ENCODE results near the gene ZNF292. TPM values are rescaled to one million over a fixed set of nuclear protein-coding genes. Genes with fewer than 3 reads are reported as not detected.

Gene ZNF292
- total and polyA plus RNA-seq, 7 experiments from 2014 or later: 27.4 to 87.5 (median 72.4) TPM

GRCh38 chr6:87243812-87244211 is 88.4 kb downstream of the ZNF292 start:
- no peaks in the 10 kb centered on the region for H3K9me3 Mint-ChIP-seq
- no peak overlapping the region for H3K27ac Mint-ChIP-seq
- H3K4me3 ChIP-seq (ENCODE audit: low read length): no peak overlapping the region
- H3K27me3 ChIP-seq (ENCODE audit: control insufficient read depth in 2 of 2, insufficient read depth in 2 of 2, low read length in 2 of 2): no peaks in the 10 kb centered on the region
- peaks cover 3 to 28% (median 16%) of the 10 kb centered on the region in 3 experiments for H3K36me3 ChIP-seq (ENCODE audit: control insufficient read depth in 2 of 3, insufficient read depth in 3 of 3, low read length in 3 of 3)
- CTCF ChIA-PET: no interaction called here
- DNase-seq (no peak), ATAC-seq (no peak)
- no peaks in the 10 kb centered on the region for H3K9me3 ChIP-seq (ENCODE audit: control insufficient read depth in 2 of 3, low read length in 3 of 3)
- intact Hi-C loops (cut with micrococcal nuclease): no loop called here
- POLR2A ChIA-PET: no interaction called here
- H3K4me3 Mint-ChIP-seq: no peak overlapping the region
- peaks cover 0 to 28% (median 21%) of the 10 kb centered on the region in 5 donors for H3K36me3 Mint-ChIP-seq
- no peaks in the 10 kb centered on the region for H3K27me3 Mint-ChIP-seq
- H3K27ac ChIP-seq (ENCODE audit: low read depth, low read length): no peak overlapping the region
- no peaks in the 10 kb centered on the region for H3K4me1 ChIP-seq (ENCODE audit: control insufficient read depth in 2 of 2, insufficient read depth in 2 of 2, low read length in 2 of 2)
- H3K4me1 Mint-ChIP-seq: peaks cover 0 to 2% (median 0%) of the 10 kb centered on the region in 7 donors

- Histone ChIP-seq H3K4me1 (ENCODE audit: control insufficient read depth in 2 of 2, insufficient read depth in 2 of 2, low read length in 2 of 2) (no peaks in the 10 kb centered on the region), H3K9me3 (ENCODE audit: control insufficient read depth in 2 of 3, low read length in 3 of 3) (no peaks in the 10 kb centered on the region), H3K27me3 (ENCODE audit: control insufficient read depth in 2 of 2, insufficient read depth in 2 of 2, low read length in 2 of 2) (no peaks in the 10 kb centered on the region), H3K36me3 (ENCODE audit: control insufficient read depth in 2 of 3, insufficient read depth in 3 of 3, low read length in 3 of 3) (peaks cover 3 to 34% (median 16%) of the 10 kb centered on the region in 3 experiments), H3K4me3 (ENCODE audit: low read length) (no peak overlapping the region), H3K27ac (ENCODE audit: low read depth, low read length) (no peak overlapping the region)
- Mint-ChIP-seq H3K9me3 (no peaks in the 10 kb centered on the region), H3K27ac (peak overlapping the region in 1 of 9 donors; percentile 42), H3K4me3 (no peak overlapping the region), H3K27me3 (no peaks in the 10 kb centered on the region), H3K4me1 (peaks cover 0 to 2% (median 0%) of the 10 kb centered on the region in 7 donors), H3K36me3 (peaks cover 0 to 32% (median 24%) of the 10 kb centered on the region in 5 donors)
- ATAC-seq (no peak), DNase-seq (no peak)
- intact Hi-C loops (cut with micrococcal nuclease): no loop called here
- CTCF ChIA-PET: no interaction called here
- POLR2A ChIA-PET: no interaction called here
Observed at GRCh38 chr6:87244380-87244779, 89.0 kb downstream of the ZNF292 start.

GRCh38 chr6:87250019-87250418 is 94.7 kb downstream of the ZNF292 start:
- Histone ChIP-seq H3K9me3 (ENCODE audit: control insufficient read depth in 2 of 3, low read length in 3 of 3) (no peaks in the 10 kb centered on the region), H3K4me3 (ENCODE audit: low read length) (no peak overlapping the region), H3K27me3 (ENCODE audit: control insufficient read depth in 2 of 2, insufficient read depth in 2 of 2, low read length in 2 of 2) (no peaks in the 10 kb centered on the region), H3K27ac (ENCODE audit: low read depth, low read length) (no peak overlapping the region), H3K36me3 (ENCODE audit: control insufficient read depth in 2 of 3, insufficient read depth in 3 of 3, low read length in 3 of 3) (peaks cover 3 to 36% (median 9%) of the 10 kb centered on the region in 3 experiments), H3K4me1 (ENCODE audit: control insufficient read depth in 2 of 2, insufficient read depth in 2 of 2, low read length in 2 of 2) (no peaks in the 10 kb centered on the region)
- Mint-ChIP-seq H3K9me3 (peaks cover 0 to 4% (median 0%) of the 10 kb centered on the region in 11 donors), H3K4me3 (no peak overlapping the region), H3K27ac (no peak overlapping the region), H3K4me1 (peaks cover 0 to 15% (median 2%) of the 10 kb centered on the region in 7 donors), H3K36me3 (peaks cover 12 to 60% (median 51%) of the 10 kb centered on the region in 5 donors), H3K27me3 (no peaks in the 10 kb centered on the region)
- POLR2A ChIA-PET: no interaction called here
- intact Hi-C loops (cut with micrococcal nuclease): no loop called here
- ATAC-seq: no peak
- DNase-seq: no peak
- CTCF ChIA-PET: no interaction called here

GRCh38 chr6:87251225-87251624 is 95.9 kb downstream of the ZNF292 start:
- Mint-ChIP-seq H3K9me3 (peaks cover 0 to 6% (median 0%) of the 10 kb centered on the region in 11 donors), H3K36me3 (peaks cover 15 to 71% (median 63%) of the 10 kb centered on the region in 5 donors), H3K4me3 (no peak overlapping the region), H3K27me3 (no peaks in the 10 kb centered on the region), H3K4me1 (peaks cover 0 to 15% (median 2%) of the 10 kb centered on the region in 7 donors), H3K27ac (peak overlapping the region in 3 of 9 donors; percentile 10 to 73 (median 44))
- Histone ChIP-seq H3K4me1 (ENCODE audit: control insufficient read depth in 2 of 2, insufficient read depth in 2 of 2, low read length in 2 of 2) (no peaks in the 10 kb centered on the region), H3K27me3 (ENCODE audit: control insufficient read depth in 2 of 2, insufficient read depth in 2 of 2, low read length in 2 of 2) (no peaks in the 10 kb centered on the region), H3K4me3 (ENCODE audit: low read length) (no peak overlapping the region), H3K9me3 (ENCODE audit: control insufficient read depth in 2 of 3, low read length in 3 of 3) (no peaks in the 10 kb centered on the region), H3K36me3 (ENCODE audit: control insufficient read depth in 2 of 3, insufficient read depth in 3 of 3, low read length in 3 of 3) (peaks cover 8 to 44% (median 13%) of the 10 kb centered on the region in 3 experiments), H3K27ac (ENCODE audit: low read depth, low read length) (no peak overlapping the region)
- intact Hi-C loops (cut with micrococcal nuclease): no loop called here
- ChIA-PET POLR2A (no interaction called here), CTCF (no interaction called here)
- ATAC-seq (no peak), DNase-seq (no peak)

GRCh38 chr6:87251725-87252124 is 96.4 kb downstream of the ZNF292 start:
- no peaks in the 10 kb centered on the region for H3K4me1 ChIP-seq (ENCODE audit: control insufficient read depth in 2 of 2, insufficient read depth in 2 of 2, low read length in 2 of 2)
- ChIA-PET POLR2A (no interaction called here), CTCF (no interaction called here)
- H3K4me1 Mint-ChIP-seq: peaks cover 0 to 15% (median 2%) of the 10 kb centered on the region in 7 donors
- H3K4me3 Mint-ChIP-seq: no peak overlapping the region
- H3K27ac Mint-ChIP-seq: no peak overlapping the region
- peaks cover 18 to 71% (median 64%) of the 10 kb centered on the region in 5 donors for H3K36me3 Mint-ChIP-seq
- H3K9me3 ChIP-seq (ENCODE audit: control insufficient read depth in 2 of 3, low read length in 3 of 3): no peaks in the 10 kb centered on the region
- H3K27me3 ChIP-seq (ENCODE audit: control insufficient read depth in 2 of 2, insufficient read depth in 2 of 2, low read length in 2 of 2): no peaks in the 10 kb centered on the region
- H3K27me3 Mint-ChIP-seq: no peaks in the 10 kb centered on the region
- no peak overlapping the region for H3K27ac ChIP-seq (ENCODE audit: low read depth, low read length)
- ATAC-seq: no peak
- intact Hi-C loops (cut with micrococcal nuclease): no loop called here
- H3K9me3 Mint-ChIP-seq: peaks cover 0 to 6% (median 0%) of the 10 kb centered on the region in 11 donors
- DNase-seq: no peak
- peaks cover 8 to 43% (median 8%) of the 10 kb centered on the region in 3 experiments for H3K36me3 ChIP-seq (ENCODE audit: control insufficient read depth in 2 of 3, insufficient read depth in 3 of 3, low read length in 3 of 3)
- no peak overlapping the region for H3K4me3 ChIP-seq (ENCODE audit: low read length)

- no peaks in the 10 kb centered on the region for H3K9me3 ChIP-seq (ENCODE audit: control insufficient read depth in 2 of 3, low read length in 3 of 3)
- POLR2A ChIA-PET: no interaction called here
- no peak for ATAC-seq
- H3K36me3 ChIP-seq (ENCODE audit: control insufficient read depth in 2 of 3, insufficient read depth in 3 of 3, low read length in 3 of 3): peaks cover 4 to 32% (median 5%) of the 10 kb centered on the region in 3 experiments
- Mint-ChIP-seq H3K36me3 (peaks cover 22 to 76% (median 73%) of the 10 kb centered on the region in 5 donors), H3K9me3 (peaks cover 0 to 13% (median 2%) of the 10 kb centered on the region in 11 donors), H3K27ac (peak overlapping the region in 2 of 9 donors; percentile 36 to 53), H3K27me3 (no peaks in the 10 kb centered on the region), H3K4me1 (peaks cover 5 to 19% (median 13%) of the 10 kb centered on the region in 7 donors), H3K4me3 (no peak overlapping the region)
- intact Hi-C loops (cut with micrococcal nuclease): no loop called here
- CTCF ChIA-PET: no interaction called here
- no peak overlapping the region for H3K27ac ChIP-seq (ENCODE audit: low read depth, low read length)
- DNase-seq: no peak
- no peak overlapping the region for H3K4me3 ChIP-seq (ENCODE audit: low read length)
- no peaks in the 10 kb centered on the region for H3K4me1 ChIP-seq (ENCODE audit: control insufficient read depth in 2 of 2, insufficient read depth in 2 of 2, low read length in 2 of 2)
- H3K27me3 ChIP-seq (ENCODE audit: control insufficient read depth in 2 of 2, insufficient read depth in 2 of 2, low read length in 2 of 2): no peaks in the 10 kb centered on the region
Observed at GRCh38 chr6:87257046-87257445, 101.7 kb downstream of the ZNF292 start.

- Histone ChIP-seq H3K4me1 (ENCODE audit: control insufficient read depth in 2 of 2, insufficient read depth in 2 of 2, low read length in 2 of 2) (no peaks in the 10 kb centered on the region), H3K27ac (ENCODE audit: low read depth, low read length) (no peak overlapping the region), H3K4me3 (ENCODE audit: low read length) (no peak overlapping the region), H3K27me3 (ENCODE audit: control insufficient read depth in 2 of 2, insufficient read depth in 2 of 2, low read length in 2 of 2) (no peaks in the 10 kb centered on the region), H3K9me3 (ENCODE audit: control insufficient read depth in 2 of 3, low read length in 3 of 3) (no peaks in the 10 kb centered on the region), H3K36me3 (ENCODE audit: control insufficient read depth in 2 of 3, insufficient read depth in 3 of 3, low read length in 3 of 3) (peaks cover 4 to 32% (median 5%) of the 10 kb centered on the region in 3 experiments)
- Mint-ChIP-seq H3K36me3 (peaks cover 22 to 71% (median 68%) of the 10 kb centered on the region in 5 donors), H3K4me1 (peaks cover 3 to 19% (median 13%) of the 10 kb centered on the region in 7 donors), H3K4me3 (no peak overlapping the region), H3K9me3 (peaks cover 0 to 13% (median 2%) of the 10 kb centered on the region in 11 donors), H3K27ac (peak overlapping the region in 1 of 9 donors; percentile 36), H3K27me3 (no peaks in the 10 kb centered on the region)
- DNase-seq: no peak
- POLR2A ChIA-PET: no interaction called here
- CTCF ChIA-PET: no interaction called here
- no peak for ATAC-seq
- intact Hi-C loops (cut with micrococcal nuclease): no loop called here
Observed at GRCh38 chr6:87257565-87257964, 102.2 kb downstream of the ZNF292 start.

Measured in naive thymus-derived CD4-positive, alpha-beta T cell (primary cell).